Epithelial cell of proximal tubule (primary cell): ENCODE results near the gene EPG5. TPM values are rescaled to one million over a fixed set of nuclear protein-coding genes. Genes with fewer than 3 reads are reported as not detected.
A peak's percentile ranks its signal among the peaks of the same experiment; 100 is the strongest.

Experiments
- DNase-seq: peaks from one replicate; pipeline ENCODE4 v3.0.0-alpha.2; 2011; ENCODE audit warnings: low read depth
- H3K4me3 ChIP-seq: 2 replicates; pipeline ENCODE4 v1.5.1; 2011; ENCODE audit warnings: low read depth, mild to moderate bottlenecking, low read length
- CTCF ChIP-seq: conservative IDR thresholded peaks from 2 replicates; pipeline ENCODE4 v1.5.1; 2012; ENCODE audit warnings: low read depth, mild to moderate bottlenecking, low read length
- total RNA-seq: library from RNA; depleted of rRNA; stranded (reverse); fragments of >200 nt; gene quantifications from 2 replicates; pipeline ENCODE4 v1.2.3, GENCODE V29; 2015

Gene EPG5
- total RNA-seq, 1 donor from 2014 or later: 10.7 TPM

GRCh38 chr18:45932708-45933107 lies 34.4 kb downstream of the EPG5 start:
- DNase-seq: no peak

GRCh38 chr18:45930963-45931362 lies 36.2 kb downstream of the EPG5 start:
- no peak for DNase-seq
- no peak overlapping the region for H3K4me3 ChIP-seq
- TF ChIP-seq CTCF: no peak

More at GRCh38 chr18:45932708-45933107, 34.4 kb downstream of the EPG5 start:
- no peak for TF ChIP-seq CTCF
- no peak overlapping the region for H3K4me3 ChIP-seq

GRCh38 chr18:45926691-45927090 lies 40.4 kb downstream of the EPG5 start:
- no peak for TF ChIP-seq CTCF
- DNase-seq: no peak
- no peak overlapping the region for H3K4me3 ChIP-seq

DNA sequence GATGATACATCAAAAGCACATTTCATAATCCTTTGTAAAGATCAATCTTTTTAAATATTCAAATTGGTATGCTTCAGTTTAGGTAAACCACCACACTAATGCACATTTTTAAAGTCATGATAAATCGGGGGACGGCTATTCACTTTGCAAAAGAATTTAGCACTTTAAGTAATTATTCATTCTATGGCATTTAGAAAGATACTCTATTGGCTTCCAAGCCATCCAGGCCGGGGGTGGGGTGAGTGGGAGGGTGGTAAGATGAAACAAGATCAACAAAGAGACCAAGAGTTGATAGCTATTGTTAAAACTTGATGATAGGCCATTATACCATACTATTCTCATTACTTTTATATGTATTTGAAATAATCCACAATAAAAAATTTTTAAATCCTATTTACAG lies 41.0 kb downstream of the EPG5 start:
- TF ChIP-seq CTCF: no peak
- no peak for DNase-seq
- no peak overlapping the region for H3K4me3 ChIP-seq

DNA sequence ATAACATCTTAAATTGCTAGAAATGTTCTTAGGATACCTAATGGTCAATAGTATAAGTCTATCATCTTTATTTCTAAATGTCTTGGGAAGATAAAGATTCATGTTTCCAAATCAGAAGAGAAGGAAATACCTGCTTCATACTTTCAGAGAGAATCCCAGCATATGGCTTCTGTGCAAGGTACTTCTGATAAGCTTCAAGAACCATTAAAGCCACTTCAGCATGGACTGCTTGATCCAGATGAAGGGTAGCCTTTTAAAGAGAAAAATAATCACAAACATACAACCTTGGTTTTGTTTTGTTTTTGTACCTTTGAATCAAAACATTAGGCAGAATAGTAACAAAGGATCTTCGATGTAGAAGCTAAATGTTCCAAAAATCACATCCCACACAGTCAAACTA lies 44.0 kb downstream of the EPG5 start:
- H3K4me3 ChIP-seq: no peak overlapping the region
- TF ChIP-seq CTCF: no peak
- no peak for DNase-seq

- peak; percentile 54 for DNase-seq
- no peak for TF ChIP-seq CTCF
These were observed 46.8 kb downstream of the EPG5 start for GRCh38 chr18:45920367-45920766.

GRCh38 chr18:45916302-45916701 lies 50.8 kb downstream of the EPG5 start:
- DNase-seq: no peak
- no peak for TF ChIP-seq CTCF
- no peak overlapping the region for H3K4me3 ChIP-seq

More at GRCh38 chr18:45920367-45920766, 46.8 kb downstream of the EPG5 start:
- H3K4me3 ChIP-seq: no peak overlapping the region
